Esophagus squamous epithelium (tissue), 5 donors: Measurements from ENCODE around the gene ROS1. TPM values are rescaled to one million over a fixed set of nuclear protein-coding genes. Genes with fewer than 3 reads are reported as not detected.

ENCODE experiments used
- DNase-seq: peaks from one replicate; lab custom pipeline; 2025; lab: John Stamatoyannopoulos, UW
- H3K27ac ChIP-seq, 4 donors: fragments of 200-600 bp; sonication (generic); one replicate each; pipeline ENCODE4 v1.5.1; 2016 to 2019; ENCODE audit warnings: mild to moderate bottlenecking in 1 of 4
- H3K27me3 ChIP-seq, 4 donors: fragments of 200-600 bp; sonication (generic); 1 replicate in 3 of 4; 2 replicates in 1 of 4; pipeline versions ENCODE4 v1.5.1 to v1.6.0; 2017 to 2021; ENCODE audit warnings: antibody characterized with exemption in 1 of 4
- H3K36me3 ChIP-seq, 3 donors: fragments of 200-600 bp; sonication (generic); one replicate each; pipeline ENCODE4 v1.5.1; 2016 to 2019
- H3K4me1 ChIP-seq, 3 donors: fragments of 200-600 bp; sonication (generic); one replicate each; pipeline ENCODE4 v1.5.1; 2017 to 2019
- H3K4me3 ChIP-seq, 4 donors: fragments of 200-600 bp; sonication (generic); 1 replicate in 3 of 4; 2 replicates in 1 of 4; pipeline ENCODE4 v1.5.1; 2016 to 2019; ENCODE audit warnings: mild to moderate bottlenecking in 2 of 4, moderate library complexity in 1 of 4
- H3K9me3 ChIP-seq, 3 donors: fragments of 200-600 bp; sonication (generic); one replicate each; pipeline ENCODE4 v1.5.1; 2016 to 2019
- POLR2A ChIP-seq, 4 donors: fragments of 450-650 bp; IDR thresholded peaks; one replicate each; pipeline ENCODE4 v1.6.1; 2017; ENCODE audit warnings: antibody characterized with exemption in 4 of 4, mild to moderate bottlenecking in 4 of 4, moderate library complexity in 3 of 4
- WGBS, 2 donors: methylation state at CpG; one replicate each; pipeline ENCODE4 v1.1.5; 2018; 5-methylcytosine and 5-hydroxymethylcytosine counted together
- intact Hi-C: fragments of 100-400 bp; cut with DNase I; formaldehyde crosslinking; loops from one replicate; pipeline ENCODE4 v1.15.0; 2022
- total RNA-seq, 4 donors: library from RNA; depleted of rRNA; stranded (reverse); fragments of >200 nt; gene quantifications; one replicate each; pipeline ENCODE4 v1.1.0, GENCODE V29; 2016
- TF ChIP-seq, protein P1 (sequence below), 6 experiments: fragments of 450-650 bp in 4 of 6; fragments of 200-600 bp in 2 of 6; sonication (generic) in 2 of 6; IDR thresholded peaks; one replicate each; pipeline ENCODE4 v1.5.1; 2016 to 2019; ENCODE audit warnings: antibody characterized with exemption in 6 of 6, mild to moderate bottlenecking in 4 of 6, moderate library complexity in 4 of 6
- donor health status: DM: yes; HTN: yes; CAD: no.

ROS1 gene
- total RNA-seq, 4 donors from 2014 or later: not detected

DNA sequence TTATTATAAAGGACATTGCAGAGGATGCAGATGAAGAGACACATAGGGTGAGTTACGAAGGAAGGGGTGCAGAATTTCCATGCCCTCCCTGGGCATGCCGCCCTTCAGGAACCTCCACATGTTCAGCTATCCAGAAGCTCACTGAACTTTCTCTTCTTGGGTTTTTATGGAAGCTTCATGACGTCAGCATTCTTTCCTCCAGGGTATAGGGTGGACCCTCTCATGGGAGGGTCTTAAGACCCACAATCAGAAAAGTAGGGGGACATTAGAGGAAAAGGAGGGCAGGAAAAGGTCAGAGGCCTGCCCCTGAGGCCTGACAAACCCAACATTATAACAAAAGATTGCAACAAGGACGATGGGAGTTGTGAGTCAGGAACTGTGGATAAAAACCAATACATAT lies 42.1 kb upstream of the ROS1 start:
- H3K9me3 ChIP-seq: no peaks in the 10 kb centered on the region
- H3K27me3 ChIP-seq: no peaks in the 10 kb centered on the region
- no peaks in the 10 kb centered on the region for H3K36me3 ChIP-seq
- intact Hi-C loops: no loop called here
- 73 to 81% methylated on average over 4 of the region's 4 CpGs for WGBS, 2 donors
- no peak for DNase-seq
- no peak overlapping the region for H3K27ac ChIP-seq
- H3K4me3 ChIP-seq: no peak overlapping the region
- H3K4me1 ChIP-seq: peaks cover 0 to 8% (median 0%) of the 10 kb centered on the region in 3 donors
- no peak for TF ChIP-seq POLR2A (IDR thresholded peaks at IDR 0.05)
- TF ChIP-seq, protein P1, sequence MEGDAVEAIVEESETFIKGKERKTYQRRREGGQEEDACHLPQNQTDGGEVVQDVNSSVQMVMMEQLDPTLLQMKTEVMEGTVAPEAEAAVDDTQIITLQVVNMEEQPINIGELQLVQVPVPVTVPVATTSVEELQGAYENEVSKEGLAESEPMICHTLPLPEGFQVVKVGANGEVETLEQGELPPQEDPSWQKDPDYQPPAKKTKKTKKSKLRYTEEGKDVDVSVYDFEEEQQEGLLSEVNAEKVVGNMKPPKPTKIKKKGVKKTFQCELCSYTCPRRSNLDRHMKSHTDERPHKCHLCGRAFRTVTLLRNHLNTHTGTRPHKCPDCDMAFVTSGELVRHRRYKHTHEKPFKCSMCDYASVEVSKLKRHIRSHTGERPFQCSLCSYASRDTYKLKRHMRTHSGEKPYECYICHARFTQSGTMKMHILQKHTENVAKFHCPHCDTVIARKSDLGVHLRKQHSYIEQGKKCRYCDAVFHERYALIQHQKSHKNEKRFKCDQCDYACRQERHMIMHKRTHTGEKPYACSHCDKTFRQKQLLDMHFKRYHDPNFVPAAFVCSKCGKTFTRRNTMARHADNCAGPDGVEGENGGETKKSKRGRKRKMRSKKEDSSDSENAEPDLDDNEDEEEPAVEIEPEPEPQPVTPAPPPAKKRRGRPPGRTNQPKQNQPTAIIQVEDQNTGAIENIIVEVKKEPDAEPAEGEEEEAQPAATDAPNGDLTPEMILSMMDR (IDR thresholded peaks at IDR 0.05): no peak

DNA sequence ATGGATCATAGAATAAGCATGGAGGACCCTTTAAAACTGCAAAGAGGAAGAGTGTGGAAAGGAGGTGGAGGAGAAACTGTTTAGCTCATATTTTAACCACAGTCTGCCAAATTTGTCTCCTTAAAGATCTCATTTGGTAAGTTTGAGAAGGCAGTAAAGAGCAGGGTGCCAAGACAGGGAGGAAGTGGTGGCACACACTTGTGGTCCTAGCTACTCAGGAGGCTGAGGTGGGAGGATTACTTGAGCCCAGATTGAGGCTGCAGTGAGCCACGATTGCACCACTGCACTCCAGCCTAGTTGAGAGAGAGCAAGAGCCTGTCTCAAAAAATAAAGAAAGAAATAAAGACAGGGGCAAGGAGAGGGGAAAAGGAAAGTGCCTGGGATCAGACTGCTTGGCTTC lies 39.9 kb upstream of the ROS1 start:
- peaks cover 0 to 8% (median 0%) of the 10 kb centered on the region in 3 donors for H3K4me1 ChIP-seq
- H3K36me3 ChIP-seq: no peaks in the 10 kb centered on the region
- no peak overlapping the region for H3K27ac ChIP-seq
- no peak for DNase-seq
- intact Hi-C loops: no loop called here
- H3K9me3 ChIP-seq: no peaks in the 10 kb centered on the region
- H3K27me3 ChIP-seq: no peaks in the 10 kb centered on the region
- TF ChIP-seq, protein P1 (IDR thresholded peaks at IDR 0.05): no peak
- no peak for TF ChIP-seq POLR2A (IDR thresholded peaks at IDR 0.05)
- 31 to 36% methylated on average over 1 of the region's 1 CpG for WGBS, 2 donors
- H3K4me3 ChIP-seq: no peak overlapping the region

DNA sequence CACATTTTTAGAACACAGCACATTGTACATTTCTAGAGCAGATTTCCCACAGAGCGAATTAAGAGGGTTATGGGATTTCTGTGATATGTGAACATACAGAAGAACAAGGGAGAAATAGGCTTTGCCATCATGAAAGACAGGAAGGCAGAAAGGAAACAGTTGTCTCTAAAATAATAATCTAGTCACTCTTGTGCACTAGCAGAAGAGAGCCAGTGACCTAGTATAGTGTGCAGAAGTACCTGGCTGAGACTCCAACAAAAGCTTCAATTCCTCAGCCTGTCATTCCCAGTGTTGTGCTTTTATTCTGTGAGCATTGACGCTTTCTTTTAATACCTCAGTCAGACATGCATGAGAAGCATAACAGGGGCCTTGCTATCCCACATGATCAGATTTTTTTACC lies 39.0 kb upstream of the ROS1 start:
- Histone ChIP-seq H3K9me3 (no peaks in the 10 kb centered on the region), H3K27ac (no peak overlapping the region), H3K4me1 (peaks cover 0 to 8% (median 0%) of the 10 kb centered on the region in 3 donors), H3K27me3 (no peaks in the 10 kb centered on the region), H3K4me3 (no peak overlapping the region), H3K36me3 (no peaks in the 10 kb centered on the region)
- intact Hi-C loops: no loop called here
- WGBS, 2 donors: 43 to 45% methylated on average over 2 of the region's 2 CpGs
- no peak for TF ChIP-seq POLR2A (IDR thresholded peaks at IDR 0.05)
- TF ChIP-seq, protein P1 (IDR thresholded peaks at IDR 0.05): no peak
- no peak for DNase-seq

DNA sequence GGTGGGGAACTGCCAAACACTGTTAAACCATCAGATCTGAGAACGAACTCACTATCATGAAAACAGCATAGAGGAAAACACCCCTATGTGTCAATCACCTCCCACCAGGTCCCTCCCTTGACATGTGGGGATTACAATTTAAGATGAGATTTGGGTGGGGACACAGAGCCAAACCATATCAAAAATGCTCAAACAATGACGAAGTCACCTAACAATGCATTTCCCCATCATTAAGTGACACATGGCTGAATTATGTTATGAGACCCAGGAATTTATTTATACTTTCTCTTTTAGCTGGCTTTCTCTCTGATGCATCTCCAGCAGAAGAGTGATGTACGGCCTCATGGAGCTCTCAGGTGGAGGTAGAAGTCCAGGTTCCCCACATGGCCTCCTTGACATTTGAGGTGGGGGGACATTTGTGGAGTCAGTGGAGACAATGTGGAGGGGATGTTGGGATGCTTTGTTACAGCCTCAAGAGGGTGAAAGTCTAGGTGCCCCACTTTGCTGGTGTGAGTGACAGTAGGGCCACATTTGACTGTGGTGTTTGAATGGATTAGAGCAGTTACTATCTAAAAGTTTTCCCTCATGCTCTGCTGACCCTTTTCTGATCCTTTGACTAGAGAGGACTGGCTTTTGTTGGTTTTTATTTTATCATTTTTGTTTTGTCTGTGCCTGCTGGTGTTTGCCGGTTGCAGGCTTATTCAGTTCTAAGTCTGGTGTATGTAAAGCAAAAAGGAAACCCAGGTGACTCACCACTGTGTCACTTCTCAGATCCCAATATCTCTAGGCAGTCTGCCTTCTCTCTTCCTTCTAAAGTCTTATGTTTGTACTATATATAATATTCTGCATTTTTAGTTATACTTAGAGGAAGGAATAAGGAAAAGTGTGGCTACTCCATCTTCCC lies 38.3 kb upstream of the ROS1 start:
- no peak for TF ChIP-seq POLR2A (IDR thresholded peaks at IDR 0.05)
- TF ChIP-seq, protein P1 (IDR thresholded peaks at IDR 0.05): no peak
- Histone ChIP-seq H3K9me3 (no peaks in the 10 kb centered on the region), H3K27ac (no peak overlapping the region), H3K36me3 (no peaks in the 10 kb centered on the region), H3K4me1 (peaks cover 0 to 8% (median 0%) of the 10 kb centered on the region in 3 donors), H3K27me3 (no peaks in the 10 kb centered on the region), H3K4me3 (no peak overlapping the region)
- intact Hi-C loops: no loop called here
- WGBS, 2 donors: 59% methylated on average over 3 to 4 of the region's 4 CpGs
- no peak for DNase-seq

DNA sequence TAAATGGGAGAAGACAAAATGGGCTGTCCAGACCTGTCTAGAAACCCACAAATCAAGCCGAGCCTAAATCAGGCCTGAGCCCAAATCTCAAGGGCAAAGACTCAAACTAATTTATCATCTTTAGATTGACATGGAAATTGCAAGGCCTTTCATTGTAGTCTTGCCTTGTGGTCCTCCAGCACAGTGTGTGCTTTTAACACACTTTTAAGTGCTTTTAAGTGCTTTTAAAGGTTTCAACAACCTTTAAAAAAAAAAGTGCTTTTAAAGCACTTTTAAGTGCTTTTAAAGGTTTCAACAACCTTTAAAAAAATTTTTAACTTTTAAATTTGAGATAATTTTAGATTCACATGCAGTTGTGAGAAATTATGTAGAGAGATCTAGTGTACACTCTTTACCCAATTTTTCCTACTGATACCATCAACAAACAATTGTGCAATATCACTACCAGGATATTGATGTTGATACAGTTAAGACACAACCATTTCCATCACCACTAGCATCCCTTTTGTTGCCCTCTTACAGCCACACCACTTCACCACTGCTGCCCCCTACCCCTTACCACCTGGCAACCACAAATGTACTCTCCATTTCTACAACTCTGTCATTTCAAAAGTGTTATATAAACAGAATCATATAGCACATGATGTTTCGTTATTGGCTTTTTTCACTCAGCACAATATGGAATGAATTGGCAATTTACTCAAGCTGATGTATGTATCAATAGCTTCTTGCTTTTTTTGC lies 33.6 kb upstream of the ROS1 start:
- Histone ChIP-seq H3K27ac (no peak overlapping the region), H3K36me3 (no peaks in the 10 kb centered on the region), H3K4me1 (peaks cover 0 to 5% (median 0%) of the 10 kb centered on the region in 3 donors), H3K4me3 (no peak overlapping the region), H3K27me3 (no peaks in the 10 kb centered on the region), H3K9me3 (no peaks in the 10 kb centered on the region)
- intact Hi-C loops: no loop called here
- 54 to 56% methylated on average over 2 of the region's 2 CpGs for WGBS, 2 donors
- TF ChIP-seq, protein P1 (IDR thresholded peaks at IDR 0.05): no peak
- no peak for TF ChIP-seq POLR2A (IDR thresholded peaks at IDR 0.05)
- no peak for DNase-seq
